NB4 (cell line): ENCODE measurements around the gene NTM.

Experiments used
- DNase-seq: peaks from one replicate; pipeline ENCODE4 v3.0.0; 2010; ENCODE audit warnings: low read depth
- H3K4me3 ChIP-seq: one replicate; pipeline ENCODE4 v1.5.1; 2011; ENCODE audit warnings: mild to moderate bottlenecking, low read depth, low read length, moderate library complexity
- CTCF ChIP-seq: IDR thresholded peaks from one replicate; pipeline ENCODE4 v1.5.1; 2012; ENCODE audit warnings: low read depth, low read length
- MAX ChIP-seq: IDR thresholded peaks from 2 replicates; pipeline ENCODE4 v1.6.1; 2011; ENCODE audit warnings: low read depth, low read length
- MYC ChIP-seq: IDR thresholded peaks from 2 replicates; pipeline ENCODE4 v1.6.1; 2011; ENCODE audit warnings: low read depth, low read length
- POLR2A ChIP-seq: IDR thresholded peaks from 2 replicates; pipeline ENCODE4 v1.6.1; 2011; ENCODE audit warnings: mild to moderate bottlenecking; ENCODE audit not compliant: insufficient read length; ENCODE audit errors: extremely low read depth

The NTM gene

GRCh38 chr11:131454989-131455388 lies 84.6 kb downstream of the NTM start:
- no peak for TF ChIP-seq CTCF
- no peak overlapping the region for H3K4me3 ChIP-seq
- no peak for DNase-seq

GRCh38 chr11:131455843-131456704 lies 85.7 kb downstream of the NTM start:
- TF ChIP-seq POLR2A (no peak), MYC (no peak), MAX (no peak), CTCF (no peak)
- H3K4me3 ChIP-seq, result no peak overlapping the region
- DNase-seq, result no peak

- TF ChIP-seq POLR2A (no peak), MAX (no peak), MYC (no peak), CTCF (no peak)
- no peak overlapping the region for H3K4me3 ChIP-seq
- DNase-seq, result no peak
Measured at GRCh38 chr11:131457163-131457562, 86.7 kb downstream of the NTM start.

- no peak overlapping the region for H3K4me3 ChIP-seq
- no peak for TF ChIP-seq MAX
- no peak for TF ChIP-seq MYC
- no peak for TF ChIP-seq POLR2A
- TF ChIP-seq CTCF, result no peak
- no peak for DNase-seq
Measured at GRCh38 chr11:131458421-131458820, 88.0 kb downstream of the NTM start.

- no peak for DNase-seq
- TF ChIP-seq MYC, result no peak
- no peak for TF ChIP-seq MAX
- no peak for TF ChIP-seq CTCF
- TF ChIP-seq POLR2A, result no peak
- no peak overlapping the region for H3K4me3 ChIP-seq
Measured at GRCh38 chr11:131460931-131461330, 90.5 kb downstream of the NTM start.
